AG04450 (cell line): ENCODE results near the gene KCNG3. TPM values are rescaled to one million over a fixed set of nuclear protein-coding genes. Genes with fewer than 3 reads are reported as not detected.

ENCODE experiments used
- CTCF ChIA-PET: fragments of 300-600, 350-600 bp; formaldehyde crosslinking; extraction: SDS; loops from one replicate; lab custom pipeline; 2022; ENCODE audit warnings: antibody characterized with exemption, inconsistent platforms; lab: Charles Lee
- POLR2A ChIA-PET: fragments of 350-600 bp; formaldehyde crosslinking; extraction: SDS; loops from one replicate; lab custom pipeline; 2021; ENCODE audit warnings: antibody characterized with exemption, inconsistent platforms; lab: Yijun Ruan, JAX
- DNase-seq: peaks from one replicate; pipeline ENCODE4 v3.0.0-alpha.2; 2011; ENCODE audit warnings: low read depth, low spot score
- H3K27ac ChIP-seq: one replicate; pipeline ENCODE4 v1.5.1; 2012; ENCODE audit warnings: low read depth, low read length, control low read depth
- H3K27me3 ChIP-seq: one replicate; pipeline ENCODE4 v1.6.0; 2012; ENCODE audit warnings: low read length; ENCODE audit not compliant: control insufficient read depth, insufficient read depth
- H3K4me3 ChIP-seq: 2 replicates; pipeline ENCODE4 v1.5.1; 2011; ENCODE audit warnings: mild to moderate bottlenecking, low read depth, low read length, control low read depth
- H3K9me3 ChIP-seq: 2 replicates; pipeline ENCODE4 v1.5.1; 2012; ENCODE audit warnings: low read length; ENCODE audit not compliant: control insufficient read depth, insufficient read depth
- CTCF ChIP-seq: IDR thresholded peaks from 2 replicates; pipeline ENCODE4 v1.5.1; 2011; ENCODE audit warnings: low read depth, low read length, control low read depth, inconsistent platforms
- polyA plus RNA-seq: library from polyadenylated mRNA; depleted of rRNA; stranded (reverse); fragments of >200 nt; gene quantifications from 2 replicates; pipeline ENCODE4 v1.2.3, GENCODE V29; 2011

The KCNG3 gene
- polyA plus RNA-seq, 1 experiment: not detected

- no peak overlapping the region for H3K27ac ChIP-seq
- peaks cover 7% of the 10 kb centered on the region; the same call in 1 of the 2 replicates for H3K9me3 ChIP-seq
- H3K27me3 ChIP-seq: peaks cover 33% of the 10 kb centered on the region
- no peak for DNase-seq
- H3K4me3 ChIP-seq: no peak overlapping the region
- ChIA-PET CTCF (interaction anchor here (0.6 to 4.3 kb wide), 18 partner anchors 8 to 642 kb away, joined by 3 to 46 read pairs (median 4); no protein-coding TSS in a partner anchor), POLR2A (no interaction called here)
- no peak for TF ChIP-seq CTCF
These were observed 1.4 kb upstream of the KCNG3 start for GRCh38 chr2:42495234-42495581.

- peaks cover 7% of the 10 kb centered on the region; the same call in 1 of the 2 replicates for H3K9me3 ChIP-seq
- H3K27me3 ChIP-seq: peaks cover 33% of the 10 kb centered on the region
- H3K27ac ChIP-seq: no peak overlapping the region
- DNase-seq: peak; percentile 33
- ChIA-PET CTCF (interaction anchor here (0.7 to 4.3 kb wide), 15 partner anchors 9 to 641 kb away, joined by 3 to 46 read pairs (median 5); no protein-coding TSS in a partner anchor), POLR2A (no interaction called here)
- peak; percentile 88 for TF ChIP-seq CTCF
- H3K4me3 ChIP-seq: peak overlapping the region; percentile 54
These were observed 812 bp upstream of the KCNG3 start for GRCh38 chr2:42494355-42495233.

GRCh38 chr2:42492691-42493467, 903 bp downstream of the KCNG3 start:
- ChIA-PET CTCF (interaction anchor here (0.6 to 1.4 kb wide), 3 partner anchors 14 to 171 kb away, joined by 3 to 6 read pairs (median 5); no protein-coding TSS in a partner anchor), POLR2A (interaction anchor here (0.6 kb wide), 2 partner anchors 45 to 1631 kb away, joined by 3 to 4 read pairs; no protein-coding TSS in a partner anchor)
- no peak for TF ChIP-seq CTCF
- Histone ChIP-seq H3K9me3 (peaks cover 7% of the 10 kb centered on the region; the same call in 1 of the 2 replicates), H3K27me3 (peaks cover 33% of the 10 kb centered on the region), H3K4me3 (no peak overlapping the region), H3K27ac (no peak overlapping the region)
- no peak for DNase-seq

GRCh38 chr2:42488297-42488696, 5.5 kb downstream of the KCNG3 start:
- POLR2A ChIA-PET: interaction anchor here (0.6 kb wide), 1 partner anchor 90 kb away, joined by 5 read pairs; no protein-coding TSS in a partner anchor
- Histone ChIP-seq H3K4me3 (no peak overlapping the region), H3K27ac (no peak overlapping the region), H3K27me3 (peaks cover 29% of the 10 kb centered on the region), H3K9me3 (peaks cover 7% of the 10 kb centered on the region; the same call in 1 of the 2 replicates)
- CTCF ChIA-PET: no interaction called here
- DNase-seq: no peak
- no peak for TF ChIP-seq CTCF
